Measurements from ENCODE around the gene DTWD1.

DNA sequence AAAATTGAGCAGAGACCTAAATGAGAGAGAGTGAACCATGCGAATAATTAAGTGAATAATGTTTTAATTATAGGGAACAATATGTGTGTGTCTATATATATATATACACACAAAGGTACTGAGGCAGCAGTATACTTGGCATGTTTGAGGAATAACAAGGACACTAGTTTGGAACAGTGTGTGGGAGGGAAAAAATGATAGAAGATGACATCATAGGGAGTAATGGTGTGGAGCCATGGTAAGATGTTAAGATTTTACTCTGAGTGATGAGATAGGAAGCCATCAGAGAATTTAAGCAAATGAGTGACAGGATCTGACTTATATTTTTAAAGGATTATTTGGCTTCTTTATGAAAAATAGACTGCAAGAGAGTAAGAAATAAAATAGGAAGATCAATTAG lies 29.1 kb downstream of the DTWD1 start:
- TF ChIP-seq SIN3A (IDR thresholded peaks at IDR 0.05; ENCODE audit: borderline replicate concordance, low read depth, low read length) (no peak), HNRNPUL1 (IDR thresholded peaks at IDR 0.05; ENCODE audit: low read depth, low read length) (no peak), CHD2 (IDR thresholded peaks at IDR 0.05; ENCODE audit: low read depth, low read length) (no peak), ZNF253 (CRISPR knock-in tag; IDR thresholded peaks at IDR 0.05; ENCODE audit: borderline replicate concordance) (no peak), BHLHE40 (IDR thresholded peaks at IDR 0.05; ENCODE audit: low read length) (no peak), BORCS8-MEF2B (CRISPR knock-in tag; IDR thresholded peaks at IDR 0.05) (no peak), YY1 (IDR thresholded peaks at IDR 0.05; ENCODE audit: insufficient read depth, insufficient replicate concordance, low read depth, low read length) (no peak), ZFP41 (CRISPR knock-in tag; IDR thresholded peaks at IDR 0.05; ENCODE audit: borderline replicate concordance) (no peak), FOXO1 (CRISPR knock-in tag; IDR thresholded peaks at IDR 0.05) (no peak), SKIL (CRISPR knock-in tag; IDR thresholded peaks at IDR 0.05; ENCODE audit: borderline replicate concordance) (no peak), CREM (IDR thresholded peaks at IDR 0.05) (no peak), CREM (CRISPR knock-in tag; IDR thresholded peaks at IDR 0.05) (no peak), MTA3 (CRISPR knock-in tag; IDR thresholded peaks at IDR 0.05) (no peak), POLR2A (IDR thresholded peaks at IDR 0.05; ENCODE audit: insufficient read depth in 1 of 2, low read depth in 2 of 2, low read length in 2 of 2) (no peak), ZNF24 (IDR thresholded peaks at IDR 0.05) (no peak)

Data from HepG2 (cell line).